ENCODE data around the gene METTL25B. TPM values are rescaled to one million over a fixed set of nuclear protein-coding genes. Genes with fewer than 3 reads are reported as not detected.

METTL25B gene
- 8.3 and 12.7 TPM in 2 replicates for total RNA-seq

DNA sequence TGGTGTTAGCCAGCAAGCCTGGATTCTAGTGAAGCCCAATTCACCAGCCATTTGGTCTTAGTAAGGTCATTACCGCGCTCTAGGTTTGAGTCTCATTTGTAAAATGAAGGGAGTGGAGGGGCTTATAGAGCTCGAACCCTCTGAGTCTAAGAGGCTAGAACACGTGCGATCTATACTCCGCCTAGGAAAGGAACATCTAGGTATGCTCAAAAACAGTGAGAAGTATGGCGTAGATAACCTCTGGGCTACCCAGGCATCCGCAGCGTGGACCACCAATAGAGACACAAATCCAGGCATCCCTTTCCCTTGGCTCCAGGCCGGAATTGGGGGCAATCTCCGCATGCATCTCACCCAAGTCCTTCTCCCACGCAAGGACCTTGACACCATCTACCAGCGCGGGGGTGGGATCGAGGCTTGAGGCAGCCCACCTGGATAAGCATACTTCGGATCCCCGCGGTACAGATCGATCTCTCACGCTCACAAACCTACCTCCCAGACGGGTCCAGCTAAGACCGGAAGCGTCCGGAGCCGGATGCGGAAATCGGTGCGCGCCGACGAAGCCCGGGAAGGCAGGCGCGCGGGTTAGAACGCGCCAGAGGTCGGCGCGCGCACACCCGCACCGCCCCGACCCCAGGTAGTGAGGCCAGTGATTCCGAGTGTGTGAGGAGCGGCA is at the start of gene METTL25B:
TSS of gene METTL25B (plus strand) at position 544 of the 673 bp plus-strand sequence. CDS start 636 bp downstream, outside the sequence.
- no peaks in the 10 kb centered on the region for H3K27me3 ChIP-seq (ENCODE audit: insufficient read depth, low read length)
- peak within 1 kb of the TSS; percentile 82 for H3K4me3 ChIP-seq (ENCODE audit: insufficient read depth, low read length)
- peaks cover 38% of the 10 kb centered on the region for H3K4me1 ChIP-seq (ENCODE audit: insufficient read depth, low read length)
- peak within 1 kb of the TSS; percentile 92 for H2AFZ ChIP-seq (ENCODE audit: low read length)
- H3K4me2 ChIP-seq (ENCODE audit: insufficient read depth, low read length) = peak within 1 kb of the TSS; percentile 98
- H3K27ac ChIP-seq (ENCODE audit: low read depth, low read length) = peak within 1 kb of the TSS; percentile 100
- peaks cover 64% of the 10 kb centered on the region for H3K79me2 ChIP-seq (ENCODE audit: insufficient read depth, low read length)
- TF ChIP-seq CTCF (IDR thresholded peaks at IDR 0.05; ENCODE audit: extremely low read depth, low read depth, low read length) = no peak
- H3K36me3 ChIP-seq (ENCODE audit: insufficient read depth, low read length) = peaks cover 25% of the 10 kb centered on the region
- peak; percentile 97 for DNase-seq (ENCODE audit: insufficient read length, low spot score, missing footprints)
- peaks cover 44% of the 10 kb centered on the region for H4K20me1 ChIP-seq (ENCODE audit: insufficient read depth, low read length)
- H3K9me3 ChIP-seq (ENCODE audit: low read depth, low read length) = no peaks in the 10 kb centered on the region

- Histone ChIP-seq H3K36me3 (ENCODE audit: insufficient read depth, low read length) (no peaks in the 10 kb centered on the region), H3K27ac (ENCODE audit: low read depth, low read length) (no peak overlapping the region), H3K4me2 (ENCODE audit: insufficient read depth, low read length) (no peak overlapping the region), H2AFZ (ENCODE audit: low read length) (no peak overlapping the region), H3K79me2 (ENCODE audit: insufficient read depth, low read length) (no peaks in the 10 kb centered on the region), H4K20me1 (ENCODE audit: insufficient read depth, low read length) (no peaks in the 10 kb centered on the region), H3K4me3 (ENCODE audit: insufficient read depth, low read length) (no peak overlapping the region), H3K4me1 (ENCODE audit: insufficient read depth, low read length) (peaks cover 20% of the 10 kb centered on the region), H3K9me3 (ENCODE audit: low read depth, low read length) (no peaks in the 10 kb centered on the region), H3K27me3 (ENCODE audit: insufficient read depth, low read length) (peaks cover 24% of the 10 kb centered on the region)
- DNase-seq (ENCODE audit: insufficient read length, low spot score, missing footprints) = no peak
- no peak for TF ChIP-seq CTCF (IDR thresholded peaks at IDR 0.05; ENCODE audit: extremely low read depth, low read depth, low read length)
Observed at GRCh38 chr1:156680056-156680455, 48.2 kb upstream of the METTL25B start.

GRCh38 chr1:156681196-156681960 is 46.9 kb upstream of the METTL25B start:
- TF ChIP-seq CTCF (IDR thresholded peaks at IDR 0.05; ENCODE audit: extremely low read depth, low read depth, low read length) = no peak
- no peak overlapping the region for H2AFZ ChIP-seq (ENCODE audit: low read length)
- H3K27me3 ChIP-seq (ENCODE audit: insufficient read depth, low read length) = peaks cover 24% of the 10 kb centered on the region
- no peak overlapping the region for H3K4me3 ChIP-seq (ENCODE audit: insufficient read depth, low read length)
- H3K79me2 ChIP-seq (ENCODE audit: insufficient read depth, low read length) = no peaks in the 10 kb centered on the region
- H3K4me1 ChIP-seq (ENCODE audit: insufficient read depth, low read length) = peaks cover 20% of the 10 kb centered on the region
- H3K9me3 ChIP-seq (ENCODE audit: low read depth, low read length) = no peaks in the 10 kb centered on the region
- H4K20me1 ChIP-seq (ENCODE audit: insufficient read depth, low read length) = no peaks in the 10 kb centered on the region
- no peaks in the 10 kb centered on the region for H3K36me3 ChIP-seq (ENCODE audit: insufficient read depth, low read length)
- H3K27ac ChIP-seq (ENCODE audit: low read depth, low read length) = no peak overlapping the region
- H3K4me2 ChIP-seq (ENCODE audit: insufficient read depth, low read length) = no peak overlapping the region
- DNase-seq (ENCODE audit: insufficient read length, low spot score, missing footprints) = peak; percentile 21

All from osteoblast (primary cell).